Esophagus muscularis mucosa (tissue), 4 donors: ENCODE measurements around the gene STRIT1. TPM values are rescaled to one million over a fixed set of nuclear protein-coding genes. Genes with fewer than 3 reads are reported as not detected.

Source experiments
- DNase-seq: peaks from one replicate; pipeline ENCODE4 v3.0.0-alpha.2; 2017; ENCODE audit errors: extremely low spot score
- H3K27ac ChIP-seq, 4 donors: fragments of 200-600 bp; sonication (generic); replicated peaks in 1 of 4; 1 replicate in 3 of 4; 2 replicates in 1 of 4; pipeline ENCODE4 v1.5.1; 2016 to 2019; ENCODE audit warnings: mild to moderate bottlenecking in 1 of 4
- H3K27me3 ChIP-seq, 4 donors: fragments of 200-600 bp; sonication (generic); one replicate each; pipeline versions ENCODE4 v1.5.1 to v1.6.0; 2016 to 2019
- H3K36me3 ChIP-seq, 4 donors: fragments of 200-600 bp; sonication (generic); one replicate each; pipeline ENCODE4 v1.5.1; 2016 to 2019
- H3K4me1 ChIP-seq, 4 donors: fragments of 200-600 bp; sonication (generic); one replicate each; pipeline ENCODE4 v1.5.1; 2016 to 2019
- H3K4me3 ChIP-seq, 4 donors: fragments of 200-600 bp; sonication (generic); 1 replicate in 2 of 4; 2 replicates in 2 of 4; pipeline ENCODE4 v1.5.1; 2016 to 2019; ENCODE audit warnings: mild to moderate bottlenecking in 4 of 4, moderate library complexity in 1 of 4
- H3K9me3 ChIP-seq, 4 donors: fragments of 200-600 bp; sonication (generic); 1 replicate in 3 of 4; 2 replicates in 1 of 4; pipeline ENCODE4 v1.5.1; 2016 to 2019
- EP300 ChIP-seq: sonication (generic); formaldehyde crosslinking; IDR thresholded peaks from one replicate; pipeline ENCODE4 v1.6.1; 2017; ENCODE audit warnings: antibody characterized with exemption
- POLR2A ChIP-seq: fragments of 450-650 bp; IDR thresholded peaks from one replicate; pipeline ENCODE4 v1.6.1; 2017; ENCODE audit warnings: antibody characterized with exemption, moderate library complexity, mild to moderate bottlenecking, low read depth
- POLR2AphosphoS5 ChIP-seq, 2 donors: sonication (generic); formaldehyde crosslinking; IDR thresholded peaks; one replicate each; pipeline ENCODE4 v1.6.1; 2017; ENCODE audit warnings: antibody characterized with exemption in 2 of 2
- WGBS: methylation state at CpG from one replicate; pipeline ENCODE4 v1.1.5; 2018; 5-methylcytosine and 5-hydroxymethylcytosine counted together
- intact Hi-C: fragments of 100-400 bp; cut with DNase I; formaldehyde crosslinking; loops from one replicate; pipeline ENCODE4 v1.15.1; 2023
- total RNA-seq, 4 donors: library from RNA; depleted of rRNA; stranded (reverse); fragments of >200 nt; gene quantifications; one replicate each; pipeline versions ENCODE4 v1.1.0 to v1.2.1, GENCODE V29; 2016
- TF ChIP-seq, protein P1 (sequence below), 3 experiments: fragments of 200-600 bp in 2 of 3; fragments of 450-650 bp in 1 of 3; sonication (generic) in 2 of 3; IDR thresholded peaks; one replicate each; pipeline ENCODE4 v1.5.1; 2017 to 2019; ENCODE audit warnings: antibody characterized with exemption in 3 of 3, mild to moderate bottlenecking in 2 of 3, moderate library complexity in 1 of 3

The STRIT1 gene
- total RNA-seq, 4 donors from 2014 or later = not detected

DNA sequence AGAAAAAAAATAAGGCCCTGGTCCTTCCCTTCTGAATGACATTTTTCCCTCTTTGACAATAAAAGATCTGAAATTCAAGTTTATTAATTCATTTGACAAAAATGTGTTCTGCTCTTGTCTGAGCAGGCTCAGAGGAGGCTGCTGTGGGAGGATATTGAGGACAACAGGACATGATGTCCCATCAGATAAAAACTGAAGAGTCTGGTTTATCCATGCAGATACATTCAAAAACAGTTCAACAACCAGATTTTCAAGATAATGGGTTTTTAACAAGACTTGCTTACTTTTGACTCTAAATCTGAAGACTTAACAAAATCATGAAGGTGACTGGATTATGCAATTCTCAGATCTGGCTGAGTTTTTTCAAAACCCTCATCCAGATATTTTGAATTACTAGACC lies 36.9 kb upstream of the STRIT1 start:
- H3K9me3 ChIP-seq = no peaks in the 10 kb centered on the region
- intact Hi-C loops = no loop called here

DNA sequence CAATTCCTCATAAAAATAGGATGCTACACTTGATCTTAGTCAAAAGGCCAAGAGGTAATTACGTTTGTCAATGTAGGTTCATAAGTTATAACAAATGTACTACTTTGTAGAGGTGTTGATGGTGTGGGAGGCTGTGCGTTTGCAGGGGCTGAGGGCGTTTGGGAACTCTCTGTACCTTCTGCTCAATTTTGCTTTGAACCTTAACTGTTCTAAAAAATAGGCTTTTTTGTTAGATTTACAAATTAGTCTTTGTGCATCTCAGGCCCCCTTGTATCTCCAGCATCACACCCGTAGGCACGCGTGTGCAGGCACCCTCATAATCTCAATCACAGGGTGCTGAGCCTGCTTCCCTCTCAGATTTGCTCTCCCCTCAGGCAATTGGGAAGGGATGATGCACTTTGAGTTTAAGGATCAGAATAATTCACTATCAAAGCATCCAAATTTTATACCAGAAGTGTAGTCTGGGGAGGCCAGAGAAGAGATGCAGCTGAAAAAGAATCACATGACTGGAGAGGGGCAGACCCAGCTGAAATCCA lies 36.1 kb upstream of the STRIT1 start:
- intact Hi-C loops = loop anchor here (10.0 kb wide), 1 partner anchor 1005 kb away; the partner anchor contains the start of gene DHX36
- no peaks in the 10 kb centered on the region for H3K27me3 ChIP-seq
- WGBS = 93% methylated on average over 6 of the region's 6 CpGs
- TF ChIP-seq POLR2AphosphoS5 (IDR thresholded peaks at IDR 0.05) (no peak), POLR2A (no peak), EP300 (no peak)
- TF ChIP-seq, protein P1, sequence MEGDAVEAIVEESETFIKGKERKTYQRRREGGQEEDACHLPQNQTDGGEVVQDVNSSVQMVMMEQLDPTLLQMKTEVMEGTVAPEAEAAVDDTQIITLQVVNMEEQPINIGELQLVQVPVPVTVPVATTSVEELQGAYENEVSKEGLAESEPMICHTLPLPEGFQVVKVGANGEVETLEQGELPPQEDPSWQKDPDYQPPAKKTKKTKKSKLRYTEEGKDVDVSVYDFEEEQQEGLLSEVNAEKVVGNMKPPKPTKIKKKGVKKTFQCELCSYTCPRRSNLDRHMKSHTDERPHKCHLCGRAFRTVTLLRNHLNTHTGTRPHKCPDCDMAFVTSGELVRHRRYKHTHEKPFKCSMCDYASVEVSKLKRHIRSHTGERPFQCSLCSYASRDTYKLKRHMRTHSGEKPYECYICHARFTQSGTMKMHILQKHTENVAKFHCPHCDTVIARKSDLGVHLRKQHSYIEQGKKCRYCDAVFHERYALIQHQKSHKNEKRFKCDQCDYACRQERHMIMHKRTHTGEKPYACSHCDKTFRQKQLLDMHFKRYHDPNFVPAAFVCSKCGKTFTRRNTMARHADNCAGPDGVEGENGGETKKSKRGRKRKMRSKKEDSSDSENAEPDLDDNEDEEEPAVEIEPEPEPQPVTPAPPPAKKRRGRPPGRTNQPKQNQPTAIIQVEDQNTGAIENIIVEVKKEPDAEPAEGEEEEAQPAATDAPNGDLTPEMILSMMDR (IDR thresholded peaks at IDR 0.05) = no peak
- H3K4me3 ChIP-seq = no peak overlapping the region
- H3K36me3 ChIP-seq = no peaks in the 10 kb centered on the region
- no peak overlapping the region for H3K27ac ChIP-seq
- no peaks in the 10 kb centered on the region for H3K4me1 ChIP-seq
- no peak for DNase-seq
- no peaks in the 10 kb centered on the region for H3K9me3 ChIP-seq

More for the DNA sequence above, 36.9 kb upstream of the STRIT1 start:
- no peak for TF ChIP-seq POLR2A
- Histone ChIP-seq H3K27ac (no peak overlapping the region), H3K27me3 (no peaks in the 10 kb centered on the region), H3K36me3 (no peaks in the 10 kb centered on the region), H3K4me1 (no peaks in the 10 kb centered on the region), H3K4me3 (no peak overlapping the region)
- no peak for DNase-seq

DNA sequence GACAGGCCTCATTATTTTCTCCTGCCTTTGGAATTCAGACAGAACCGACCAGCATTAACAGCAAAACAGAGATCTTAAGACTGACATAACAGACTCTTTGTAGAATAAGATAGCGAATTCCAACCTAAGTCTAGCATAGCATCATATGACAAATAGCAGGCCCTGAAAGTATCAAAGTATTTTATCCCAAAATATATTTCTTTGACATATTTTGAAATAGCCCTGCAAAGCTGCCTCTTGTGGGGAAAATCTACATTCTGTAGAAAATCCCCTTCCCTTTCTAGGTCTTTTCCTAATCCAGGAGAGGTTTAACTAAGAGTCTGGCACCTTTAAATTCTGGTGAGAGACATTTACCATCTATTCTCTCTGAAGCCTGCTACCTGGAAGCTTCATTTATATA lies 34.4 kb upstream of the STRIT1 start:
- no peak for DNase-seq
- no peak overlapping the region for H3K27ac ChIP-seq
- intact Hi-C loops = loop anchor here (10.0 kb wide), 1 partner anchor 1003 kb away; the partner anchor contains the start of gene DHX36
- TF ChIP-seq POLR2A = no peak
- TF ChIP-seq POLR2AphosphoS5 (IDR thresholded peaks at IDR 0.05) = no peak
- TF ChIP-seq, protein P1 (IDR thresholded peaks at IDR 0.05) = no peak
- no peak for TF ChIP-seq EP300
- no peaks in the 10 kb centered on the region for H3K27me3 ChIP-seq
- no peaks in the 10 kb centered on the region for H3K4me1 ChIP-seq
- no peaks in the 10 kb centered on the region for H3K36me3 ChIP-seq
- H3K4me3 ChIP-seq = no peak overlapping the region
- 95% methylated on average over 2 of the region's 2 CpGs for WGBS
- H3K9me3 ChIP-seq = no peaks in the 10 kb centered on the region

DNA sequence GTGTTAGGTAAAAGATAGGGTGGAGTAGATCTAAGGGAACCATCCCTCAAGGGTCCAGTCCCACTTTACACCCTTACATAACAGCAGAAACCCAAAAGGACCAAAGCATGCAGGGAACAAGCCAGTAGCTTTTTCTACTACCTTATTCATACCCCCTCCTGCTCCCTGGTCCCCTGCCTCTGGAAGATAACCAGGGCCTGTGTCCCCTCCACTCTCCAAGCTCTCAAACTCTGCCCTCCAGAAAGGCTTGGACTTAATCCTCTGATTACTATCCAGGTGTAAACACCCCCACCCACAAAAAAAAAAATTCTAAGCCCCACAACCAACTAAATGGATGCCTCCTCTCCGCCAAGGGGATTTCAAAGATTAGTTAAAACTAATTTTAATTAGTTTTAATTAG lies 33.9 kb upstream of the STRIT1 start:
- intact Hi-C loops = loop anchor here (10.0 kb wide), 1 partner anchor 1003 kb away; the partner anchor contains the start of gene DHX36
- Histone ChIP-seq H3K36me3 (no peaks in the 10 kb centered on the region), H3K4me1 (no peaks in the 10 kb centered on the region), H3K27me3 (no peaks in the 10 kb centered on the region), H3K4me3 (no peak overlapping the region), H3K9me3 (no peaks in the 10 kb centered on the region), H3K27ac (no peak overlapping the region)
- TF ChIP-seq POLR2AphosphoS5 (IDR thresholded peaks at IDR 0.05) (no peak), POLR2A (no peak), EP300 (no peak)
- TF ChIP-seq, protein P1 (IDR thresholded peaks at IDR 0.05) = no peak
- DNase-seq = no peak
- 100% methylated on average over 1 of the region's 1 CpG for WGBS

DNA sequence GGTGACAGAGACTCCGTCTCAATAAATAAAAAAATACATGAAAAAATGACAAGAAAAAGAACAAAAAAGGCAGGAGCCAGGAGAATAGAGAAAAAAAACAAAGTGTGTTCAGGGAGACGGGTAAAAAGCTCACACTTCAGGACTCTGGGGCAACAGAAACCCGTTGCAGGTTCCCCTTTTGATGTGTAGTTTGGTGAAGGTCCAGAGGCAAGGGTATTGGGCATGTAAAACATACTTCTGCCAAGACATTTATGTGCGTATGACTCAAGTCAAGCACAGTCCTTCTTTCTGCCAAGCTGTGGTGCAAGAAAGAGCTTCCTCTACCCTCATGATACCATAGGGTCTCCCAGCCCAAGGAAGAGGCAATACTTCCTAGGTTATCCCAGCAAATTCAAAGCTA lies 33.4 kb upstream of the STRIT1 start:
- WGBS = 81% methylated on average over 4 of the region's 4 CpGs
- intact Hi-C loops = loop anchor here (10.0 kb wide), 1 partner anchor 1002 kb away; the partner anchor contains the start of gene DHX36
- TF ChIP-seq POLR2A (no peak), EP300 (no peak), POLR2AphosphoS5 (IDR thresholded peaks at IDR 0.05) (no peak)
- TF ChIP-seq, protein P1 (IDR thresholded peaks at IDR 0.05) = no peak

More for the DNA sequence above, 33.4 kb upstream of the STRIT1 start:
- H3K4me1 ChIP-seq = no peaks in the 10 kb centered on the region
- H3K4me3 ChIP-seq = no peak overlapping the region
- no peak for DNase-seq
- no peak overlapping the region for H3K27ac ChIP-seq
- no peaks in the 10 kb centered on the region for H3K27me3 ChIP-seq
- H3K9me3 ChIP-seq = no peaks in the 10 kb centered on the region
- H3K36me3 ChIP-seq = no peaks in the 10 kb centered on the region
